HFFc6 (cell line): Measurements from ENCODE around the gene RXFP2. TPM values are rescaled to one million over a fixed set of nuclear protein-coding genes. Genes with fewer than 3 reads are reported as not detected.

Source experiments
- DNase-seq: peaks from one replicate; pipeline ENCODE4 v3.0.0-alpha.2; 2018
- H3K27ac Mint-ChIP-seq: 2 replicates; pipeline ENCODE4 v1.8.0; 2020; ENCODE audit warnings: mild to moderate bottlenecking, mixed read lengths
- H3K27me3 Mint-ChIP-seq: 2 replicates; pipeline ENCODE4 v1.8.0; 2021; ENCODE audit warnings: mild to moderate bottlenecking, moderate library complexity, mixed read lengths; ENCODE audit not compliant: insufficient read depth
- H3K36me3 Mint-ChIP-seq: 2 replicates; pipeline ENCODE4 v1.8.0; 2021; ENCODE audit warnings: low read depth, mixed read lengths
- H3K4me1 Mint-ChIP-seq: 2 replicates; pipeline ENCODE4 v1.8.0; 2020; ENCODE audit warnings: low read depth, mixed read lengths
- H3K4me3 Mint-ChIP-seq: 2 replicates; pipeline ENCODE4 v1.8.0; 2020; ENCODE audit warnings: mild to moderate bottlenecking, moderate library complexity, mixed read lengths
- H3K9me3 Mint-ChIP-seq: 2 replicates; pipeline ENCODE4 v1.8.0; 2020; ENCODE audit warnings: mild to moderate bottlenecking, mixed read lengths
- total RNA-seq, 6 experiments: library from RNA; stranded (reverse); fragmentation: NEBNext Ultra II Directional; extraction: Animal tissue kit (Norgen Biotek cat#: 25700); gene quantifications; 2 replicates in 1 of 6; 3 replicates in 5 of 6; pipeline ENCODE4 v1.2.3, GENCODE V29; 2021
- TF ChIP-seq, protein P1 (sequence below): fragments of 200-600 bp; sonication (generic); IDR thresholded peaks from 2 replicates; pipeline ENCODE4 v1.5.0; 2021; ENCODE audit warnings: antibody characterized with exemption, mild to moderate bottlenecking

The RXFP2 gene
- total RNA-seq, 6 experiments from 2014 or later, result not detected

GRCh38 chr13:31719214-31719613 is 20.1 kb upstream of the RXFP2 start:
- Mint-ChIP-seq H3K27me3 (peaks cover 9% of the 10 kb centered on the region), H3K27ac (no peak overlapping the region)

GRCh38 chr13:31722673-31723072 is 16.7 kb upstream of the RXFP2 start:
- Mint-ChIP-seq H3K4me1 (no peaks in the 10 kb centered on the region), H3K27ac (no peak overlapping the region), H3K27me3 (peaks cover 12% of the 10 kb centered on the region), H3K36me3 (no peaks in the 10 kb centered on the region), H3K9me3 (no peaks in the 10 kb centered on the region), H3K4me3 (no peak overlapping the region)
- TF ChIP-seq, protein P1, sequence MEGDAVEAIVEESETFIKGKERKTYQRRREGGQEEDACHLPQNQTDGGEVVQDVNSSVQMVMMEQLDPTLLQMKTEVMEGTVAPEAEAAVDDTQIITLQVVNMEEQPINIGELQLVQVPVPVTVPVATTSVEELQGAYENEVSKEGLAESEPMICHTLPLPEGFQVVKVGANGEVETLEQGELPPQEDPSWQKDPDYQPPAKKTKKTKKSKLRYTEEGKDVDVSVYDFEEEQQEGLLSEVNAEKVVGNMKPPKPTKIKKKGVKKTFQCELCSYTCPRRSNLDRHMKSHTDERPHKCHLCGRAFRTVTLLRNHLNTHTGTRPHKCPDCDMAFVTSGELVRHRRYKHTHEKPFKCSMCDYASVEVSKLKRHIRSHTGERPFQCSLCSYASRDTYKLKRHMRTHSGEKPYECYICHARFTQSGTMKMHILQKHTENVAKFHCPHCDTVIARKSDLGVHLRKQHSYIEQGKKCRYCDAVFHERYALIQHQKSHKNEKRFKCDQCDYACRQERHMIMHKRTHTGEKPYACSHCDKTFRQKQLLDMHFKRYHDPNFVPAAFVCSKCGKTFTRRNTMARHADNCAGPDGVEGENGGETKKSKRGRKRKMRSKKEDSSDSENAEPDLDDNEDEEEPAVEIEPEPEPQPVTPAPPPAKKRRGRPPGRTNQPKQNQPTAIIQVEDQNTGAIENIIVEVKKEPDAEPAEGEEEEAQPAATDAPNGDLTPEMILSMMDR, result no peak
- DNase-seq, result no peak

More at GRCh38 chr13:31719214-31719613, 20.1 kb upstream of the RXFP2 start:
- TF ChIP-seq, protein P1, result no peak
- H3K36me3 Mint-ChIP-seq, result no peaks in the 10 kb centered on the region
- H3K9me3 Mint-ChIP-seq, result no peaks in the 10 kb centered on the region
- H3K4me3 Mint-ChIP-seq, result no peak overlapping the region
- DNase-seq, result no peak
- no peaks in the 10 kb centered on the region for H3K4me1 Mint-ChIP-seq

- H3K36me3 Mint-ChIP-seq, result no peaks in the 10 kb centered on the region
- DNase-seq, result no peak
- peaks cover 10% of the 10 kb centered on the region for H3K27me3 Mint-ChIP-seq
- no peaks in the 10 kb centered on the region for H3K9me3 Mint-ChIP-seq
- TF ChIP-seq, protein P1, result no peak
- no peaks in the 10 kb centered on the region for H3K4me1 Mint-ChIP-seq
- no peak overlapping the region for H3K4me3 Mint-ChIP-seq
- H3K27ac Mint-ChIP-seq, result no peak overlapping the region
These were observed 13.5 kb upstream of the RXFP2 start for GRCh38 chr13:31725841-31726240.

- TF ChIP-seq, protein P1, result no peak
- H3K4me3 Mint-ChIP-seq, result no peak overlapping the region
- no peak overlapping the region for H3K27ac Mint-ChIP-seq
- H3K9me3 Mint-ChIP-seq, result no peaks in the 10 kb centered on the region
- peaks cover 11% of the 10 kb centered on the region; the same call in 1 of the 2 replicates for H3K27me3 Mint-ChIP-seq
- no peak for DNase-seq
- no peaks in the 10 kb centered on the region for H3K36me3 Mint-ChIP-seq
- peaks cover 12% of the 10 kb centered on the region for H3K4me1 Mint-ChIP-seq
These were observed 7.4 kb upstream of the RXFP2 start for GRCh38 chr13:31731921-31732320.

- DNase-seq, result no peak
- TF ChIP-seq, protein P1, result no peak
- no peaks in the 10 kb centered on the region for H3K36me3 Mint-ChIP-seq
- H3K9me3 Mint-ChIP-seq, result no peaks in the 10 kb centered on the region
- H3K4me1 Mint-ChIP-seq, result peaks cover 12% of the 10 kb centered on the region
- no peak overlapping the region for H3K27ac Mint-ChIP-seq
- peak overlapping the region; percentile 31 for H3K4me3 Mint-ChIP-seq
- H3K27me3 Mint-ChIP-seq, result peaks cover 9% of the 10 kb centered on the region; the same call in 1 of the 2 replicates
These were observed 6.3 kb upstream of the RXFP2 start for GRCh38 chr13:31733066-31733465.

GRCh38 chr13:31733647-31734046 is 5.7 kb upstream of the RXFP2 start:
- Mint-ChIP-seq H3K27ac (no peak overlapping the region), H3K27me3 (peaks cover 9% of the 10 kb centered on the region; the same call in 1 of the 2 replicates), H3K36me3 (no peaks in the 10 kb centered on the region), H3K4me1 (peaks cover 12% of the 10 kb centered on the region), H3K9me3 (no peaks in the 10 kb centered on the region), H3K4me3 (no peak overlapping the region)
- DNase-seq, result no peak
- TF ChIP-seq, protein P1, result no peak
